Islet precursor cell (in vitro differentiated cells): ENCODE results near the gene IMPDH1.

ENCODE experiments used
- DNase-seq: peaks from one replicate; pipeline ENCODE4 v3.0.0-alpha.2; 2018

IMPDH1 gene

DNA sequence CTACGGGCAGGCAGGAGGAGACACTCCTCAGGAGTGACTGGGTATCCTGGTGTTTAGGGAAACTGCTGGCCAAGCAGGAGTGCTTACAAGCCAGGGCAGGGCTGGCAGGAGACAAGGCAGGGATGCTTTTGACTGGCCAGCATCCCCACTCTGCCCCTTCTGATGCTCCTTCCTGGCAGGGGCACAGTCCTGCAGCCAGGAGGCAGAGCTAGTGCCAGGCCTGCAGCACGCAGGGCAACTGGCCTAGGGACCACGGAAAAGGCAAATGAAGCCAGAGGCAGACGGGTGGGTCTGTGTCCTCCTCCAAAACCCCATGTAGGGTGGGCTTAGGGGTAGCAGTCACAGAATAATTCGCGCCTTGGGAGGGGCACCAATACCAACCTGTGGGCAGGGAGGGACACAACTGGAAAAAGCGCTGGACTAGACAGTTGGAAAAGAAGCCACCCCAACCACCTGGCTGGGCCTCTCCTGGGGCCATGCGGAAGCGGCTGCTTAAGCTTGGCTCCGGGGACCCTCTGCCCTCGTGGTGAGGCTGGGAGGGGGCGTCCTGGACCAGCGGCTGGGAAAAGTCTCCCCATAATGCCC is 4.8 kb downstream of the IMPDH1 start:
- no peak for DNase-seq

GRCh38 chr7:128404143-128404681 is 5.6 kb downstream of the IMPDH1 start:
- DNase-seq = no peak

GRCh38 chr7:128403676-128404075 is 6.1 kb downstream of the IMPDH1 start:
- no peak for DNase-seq

DNA sequence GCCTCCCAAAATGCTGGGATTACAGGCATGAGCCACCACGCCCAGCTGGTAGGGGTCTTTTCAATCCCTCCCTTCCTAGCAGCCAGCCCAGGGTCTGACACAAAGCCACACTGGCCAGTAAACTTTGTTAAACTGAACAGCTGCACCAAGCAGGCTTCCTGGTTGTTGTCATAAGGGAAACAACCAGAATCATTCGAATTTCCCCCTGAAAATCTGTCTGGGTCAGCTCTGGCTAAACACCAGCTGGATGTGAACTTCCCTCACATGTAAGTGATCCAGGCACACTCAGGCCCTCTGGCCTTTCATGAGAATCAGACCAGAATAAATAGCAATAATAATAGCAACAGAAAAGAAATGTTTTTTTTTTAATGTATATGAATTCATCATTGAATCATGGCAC is 7.4 kb downstream of the IMPDH1 start:
- DNase-seq = no peak

GRCh38 chr7:128400566-128400965 is 9.2 kb downstream of the IMPDH1 start:
- peak; percentile 33 for DNase-seq

DNA sequence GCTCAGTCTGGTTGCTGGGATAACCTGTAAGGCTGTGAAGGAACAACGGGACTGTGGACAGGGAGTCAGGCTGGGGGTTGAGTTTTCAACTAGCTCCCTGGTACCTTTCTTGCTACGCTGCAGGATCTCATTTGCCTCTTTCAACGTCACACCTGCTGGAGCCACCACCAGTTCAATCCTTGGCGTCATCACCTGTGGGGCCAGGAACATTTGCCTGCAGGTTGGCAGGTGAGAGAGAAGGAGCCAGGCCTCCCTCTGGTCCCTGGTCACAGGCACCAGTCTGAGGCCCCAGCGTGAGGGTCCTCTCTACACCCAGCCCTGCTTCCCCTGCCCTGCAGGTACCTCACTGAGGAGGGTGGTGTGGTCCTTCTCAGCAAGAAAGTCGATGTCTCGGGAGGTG is 9.8 kb downstream of the IMPDH1 start:
- no peak for DNase-seq

DNA sequence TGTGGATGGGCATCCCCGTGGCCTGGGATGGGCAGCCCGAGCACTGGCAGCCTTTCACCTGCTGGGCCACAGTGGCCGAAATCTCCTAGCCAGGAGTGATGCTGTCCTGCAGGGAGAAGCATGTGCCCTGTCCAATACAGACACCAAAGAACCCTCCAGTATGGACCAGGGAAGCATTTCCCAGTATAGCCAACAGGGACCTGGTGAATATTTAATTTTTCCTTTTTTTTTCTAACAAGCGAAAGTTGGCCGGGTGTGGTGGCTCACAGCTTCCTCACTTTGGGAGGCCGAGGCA is 11.0 kb downstream of the IMPDH1 start:
- DNase-seq = peak; percentile 46

- DNase-seq = peak; percentile 76
Measured at GRCh38 chr7:128398016-128398840, 11.6 kb downstream of the IMPDH1 start.

DNA sequence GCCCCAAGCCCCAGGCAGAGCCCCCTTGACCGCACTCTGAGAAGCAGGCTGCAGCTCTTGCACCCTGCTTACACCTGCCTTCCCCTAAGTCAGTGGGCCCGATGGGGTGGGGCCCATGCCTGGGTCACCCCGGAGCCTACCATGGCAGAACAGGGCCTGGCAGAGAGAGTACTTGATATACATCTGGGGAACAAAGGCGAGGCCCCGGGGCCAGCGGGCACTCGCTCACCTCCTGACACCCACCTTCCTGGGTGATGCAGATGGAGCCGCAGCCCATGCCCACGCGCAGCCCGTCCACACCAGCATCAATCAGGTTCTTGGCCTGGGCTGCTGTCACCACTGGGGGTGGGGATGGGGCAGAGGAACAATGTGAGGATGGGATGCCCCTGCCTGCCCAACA is 13.4 kb downstream of the IMPDH1 start:
- no peak for DNase-seq

- DNase-seq = no peak
Measured at GRCh38 chr7:128395748-128396147, 14.0 kb downstream of the IMPDH1 start.

- no peak for DNase-seq
Measured at GRCh38 chr7:128394904-128395496, 14.8 kb downstream of the IMPDH1 start.

DNA sequence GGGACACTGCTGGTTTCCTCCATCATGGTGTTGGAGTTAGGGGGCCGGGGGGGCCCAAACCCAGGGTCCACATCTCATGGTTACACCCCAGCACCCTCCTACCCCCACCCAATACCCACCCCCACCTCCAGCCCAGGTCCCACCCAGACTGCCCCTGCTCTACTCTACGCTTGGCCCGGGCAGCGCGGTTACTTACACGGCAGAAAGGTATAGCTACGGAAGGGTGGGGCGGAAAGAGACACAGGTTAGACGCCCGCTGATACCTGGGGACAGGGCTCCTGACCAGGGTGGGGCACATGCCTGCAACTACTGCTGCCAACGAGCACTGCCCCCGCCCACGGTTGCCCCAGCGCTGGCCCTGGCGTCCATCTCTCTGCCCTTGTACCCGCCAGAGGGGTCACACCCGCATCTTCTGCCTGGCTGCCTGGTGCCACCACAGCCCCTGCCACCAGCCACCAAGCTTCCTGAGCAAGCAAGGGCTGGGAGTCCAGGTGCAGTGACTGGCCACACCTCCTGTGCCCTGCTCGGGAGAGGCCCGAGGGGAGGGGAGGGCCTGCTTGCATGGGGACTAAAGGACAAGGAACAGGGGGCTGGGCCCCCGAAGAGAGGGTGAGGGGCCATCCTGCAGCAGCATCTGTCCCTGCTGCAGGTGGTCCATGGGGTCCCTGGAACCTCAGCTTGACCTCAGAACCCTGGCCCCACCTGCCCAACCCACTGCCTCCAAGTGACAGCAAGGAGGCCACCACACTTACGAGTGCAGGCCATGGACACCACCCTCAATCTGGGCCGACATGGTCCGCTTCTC is 16.1 kb downstream of the IMPDH1 start:
- DNase-seq = no peak

DNA sequence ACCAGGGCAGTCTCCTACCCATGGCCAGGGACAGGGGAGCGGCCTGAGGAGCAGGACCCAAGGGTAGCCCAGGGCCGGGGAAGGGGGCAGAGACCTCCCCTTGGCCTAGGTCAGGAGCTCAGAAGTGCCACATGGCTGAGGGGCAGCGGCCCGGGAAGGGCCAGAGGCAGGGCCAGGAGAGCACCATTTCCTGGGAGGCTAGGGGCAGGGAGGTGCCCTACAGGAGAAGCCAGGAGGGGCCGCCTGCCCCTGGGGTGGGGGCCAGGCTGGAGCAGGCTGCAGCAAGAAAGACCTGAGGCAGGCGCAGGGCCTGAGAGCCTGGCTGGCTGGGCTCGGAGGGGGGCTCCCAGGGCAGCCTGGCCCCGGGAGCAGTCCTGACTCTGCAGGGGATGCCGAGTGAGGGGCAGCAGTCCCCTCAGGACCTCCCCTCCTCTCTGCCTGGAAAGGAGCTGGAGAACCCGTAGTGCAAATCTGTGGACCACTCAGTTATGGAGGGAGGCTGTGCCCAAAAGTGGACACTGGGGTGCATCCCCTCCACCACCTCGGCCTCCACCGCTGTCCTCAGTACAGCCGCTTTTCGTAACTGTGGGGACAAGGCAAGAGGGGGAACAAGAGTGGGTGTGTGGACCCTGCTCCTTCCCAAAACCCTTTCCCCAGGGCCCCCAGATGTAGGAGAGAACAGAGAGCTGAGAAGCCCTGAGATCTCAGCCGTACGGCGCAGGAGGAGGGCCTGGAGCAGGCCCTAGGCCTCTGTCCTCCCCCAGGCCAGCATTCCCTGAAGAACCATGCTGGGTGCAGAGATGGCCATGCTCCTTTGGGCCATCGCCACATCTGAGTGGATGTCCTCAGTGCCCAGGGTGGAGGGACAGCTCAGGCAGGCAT is 17.1 kb downstream of the IMPDH1 start:
- DNase-seq = no peak

- DNase-seq = no peak
Measured at GRCh38 chr7:128391805-128392204, 18.0 kb downstream of the IMPDH1 start.

- DNase-seq = no peak
Measured at GRCh38 chr7:128390871-128391565, 18.8 kb downstream of the IMPDH1 start.

DNA sequence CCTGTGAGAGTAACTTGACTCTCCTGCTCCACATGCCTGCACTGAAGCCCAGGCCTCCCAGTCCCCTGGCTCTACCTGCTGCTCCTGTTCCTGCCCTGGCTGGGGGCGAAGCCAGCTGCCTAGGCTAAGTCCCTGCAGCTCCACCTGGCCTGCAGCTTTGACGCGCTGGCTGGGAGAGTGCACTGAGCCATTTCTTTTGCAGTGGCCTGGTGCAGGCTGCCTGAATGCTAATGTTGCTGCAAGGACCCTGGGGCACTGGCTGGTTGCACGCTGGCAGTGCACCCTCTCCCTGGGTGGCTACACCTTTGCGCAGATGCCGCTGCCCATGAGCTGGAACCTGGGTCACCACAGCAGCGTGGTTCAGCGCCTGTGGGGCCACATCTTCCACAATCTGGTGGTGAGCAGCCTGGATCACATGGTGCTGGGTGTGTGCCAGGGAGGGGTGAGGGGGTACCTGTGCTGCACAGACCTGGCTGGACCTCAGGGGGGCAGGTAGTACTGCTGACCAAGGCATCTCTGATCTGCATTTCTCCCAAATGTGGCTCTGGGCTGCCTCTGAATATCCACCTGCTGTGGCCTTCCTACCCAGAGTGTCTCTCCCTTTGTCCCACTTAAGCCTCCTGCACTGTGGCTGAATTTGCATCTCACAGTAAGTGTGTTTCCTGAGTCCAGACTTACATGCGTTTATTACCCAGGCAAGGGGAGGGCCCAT is 20.0 kb downstream of the IMPDH1 start:
- DNase-seq = no peak

DNA sequence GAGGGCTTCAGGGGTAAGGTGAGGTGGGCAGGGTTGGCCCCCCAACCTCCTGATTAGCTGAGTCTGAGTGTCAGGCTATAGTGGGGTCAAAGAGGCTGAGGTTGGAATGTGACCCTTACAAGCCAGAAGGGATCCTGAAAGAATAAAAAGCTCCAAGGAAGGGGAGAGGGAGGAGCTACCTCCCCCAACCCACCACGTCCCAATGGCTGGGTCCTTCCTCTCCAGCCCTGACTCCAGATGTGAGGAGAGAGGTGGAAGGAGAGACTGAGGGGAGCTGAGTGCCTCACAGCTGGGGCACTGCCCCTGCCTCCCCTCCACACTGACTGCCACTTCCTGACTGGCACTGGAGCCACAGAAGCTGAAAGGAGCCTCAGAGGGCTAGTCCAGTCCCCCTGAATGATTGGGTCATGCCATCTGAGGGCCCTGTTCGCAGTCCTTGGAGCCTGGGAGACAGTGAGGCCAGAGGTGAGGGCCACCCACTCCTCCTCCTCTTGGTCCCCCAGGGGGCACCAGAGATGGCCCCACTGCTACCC is 20.6 kb downstream of the IMPDH1 start:
- peak; percentile 71 for DNase-seq

GRCh38 chr7:128388145-128388485 is 21.7 kb downstream of the IMPDH1 start:
- DNase-seq = no peak

DNA sequence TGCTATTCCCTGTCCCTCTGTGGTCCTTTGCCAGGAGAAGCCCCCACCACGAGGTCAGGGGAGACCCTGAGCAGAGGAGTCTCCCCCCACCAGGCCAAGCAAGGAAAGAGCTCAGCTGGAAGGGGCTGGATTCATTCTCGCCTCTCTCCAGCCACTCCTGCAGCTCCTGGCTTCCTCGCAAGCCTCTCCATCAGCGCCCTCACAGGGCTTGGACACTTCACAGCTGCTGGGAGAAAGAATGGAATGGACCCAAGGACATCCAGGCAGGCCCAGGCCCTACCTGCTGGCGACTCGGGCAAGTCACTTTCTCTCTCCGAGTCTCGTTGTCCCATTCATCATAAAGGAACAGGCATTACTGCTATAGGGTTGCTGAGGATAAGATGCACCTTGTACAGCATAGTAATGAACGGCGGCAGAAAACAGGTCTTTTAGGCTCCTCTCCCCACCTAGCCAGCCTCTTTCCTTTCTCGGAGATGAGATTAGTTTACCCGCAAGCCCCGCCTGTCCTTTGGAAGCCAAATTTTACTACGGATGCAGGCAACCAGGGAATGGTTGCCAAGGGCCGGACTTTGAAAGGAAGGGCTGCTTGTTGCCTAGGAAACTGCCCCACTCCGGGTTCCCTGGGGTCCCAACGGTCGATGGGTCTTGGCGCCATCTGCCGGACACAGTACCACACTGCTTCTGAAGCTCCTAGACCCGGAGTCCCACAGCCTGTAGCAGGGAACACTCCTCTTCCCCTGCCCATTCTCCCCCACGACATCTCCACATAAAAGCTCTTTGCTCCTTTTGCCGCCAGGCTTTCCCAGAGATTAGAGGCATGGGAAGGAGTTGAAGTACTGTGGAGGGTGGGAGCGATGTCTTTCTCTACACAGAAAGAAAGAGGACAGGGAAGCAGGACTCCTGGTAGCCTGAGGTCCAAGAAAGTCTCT is 22.3 kb downstream of the IMPDH1 start:
- DNase-seq = peak; percentile 94
